Measurements from ENCODE around the gene DTNA.

Gene DTNA

DNA sequence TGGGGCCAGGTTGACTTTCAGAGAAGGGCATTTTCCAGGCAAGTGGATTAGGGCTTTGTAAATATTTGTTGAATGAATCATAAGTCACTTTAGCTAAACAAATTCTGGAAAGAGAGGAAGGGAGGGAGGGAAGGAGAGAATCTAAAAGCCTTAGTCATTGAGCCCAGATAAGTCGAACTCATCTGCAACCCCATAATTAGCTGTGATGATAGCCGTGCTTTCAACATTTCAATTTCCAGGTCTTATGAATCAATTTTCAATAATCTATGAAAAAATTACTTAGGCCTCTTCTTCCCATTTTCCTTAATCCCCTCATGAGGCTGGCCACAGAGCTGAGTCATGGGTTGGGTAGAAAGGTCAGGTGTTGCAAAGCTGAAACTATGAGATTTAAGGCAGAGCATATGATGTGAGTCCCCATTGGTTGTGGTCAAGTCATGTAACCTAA, 219.3 kb downstream of the DTNA start:
- FAIRE-seq = no peak
- peak; percentile 50 for DNase-seq (ENCODE audit: low spot score)

DNA sequence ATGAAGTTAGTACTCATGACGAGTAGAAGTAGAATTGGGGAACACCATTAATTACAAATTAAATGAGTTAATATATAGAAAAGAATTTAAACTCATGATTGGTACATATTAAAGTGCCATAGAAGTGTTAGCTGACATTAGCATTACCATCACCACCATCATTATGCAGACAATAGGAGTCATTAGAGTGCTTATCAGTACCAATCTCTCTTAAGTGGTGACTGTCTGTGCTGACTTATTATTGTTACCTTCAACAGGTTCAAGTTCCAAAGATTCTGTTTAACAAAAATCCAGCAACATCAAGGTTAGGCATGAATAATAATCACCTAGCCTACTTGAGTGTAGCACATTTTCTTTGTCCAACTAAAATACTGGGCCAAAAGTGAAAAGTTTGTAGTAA, 222.3 kb downstream of the DTNA start:
- FAIRE-seq (no peak), DNase-seq (ENCODE audit: low spot score) (no peak)

DNA sequence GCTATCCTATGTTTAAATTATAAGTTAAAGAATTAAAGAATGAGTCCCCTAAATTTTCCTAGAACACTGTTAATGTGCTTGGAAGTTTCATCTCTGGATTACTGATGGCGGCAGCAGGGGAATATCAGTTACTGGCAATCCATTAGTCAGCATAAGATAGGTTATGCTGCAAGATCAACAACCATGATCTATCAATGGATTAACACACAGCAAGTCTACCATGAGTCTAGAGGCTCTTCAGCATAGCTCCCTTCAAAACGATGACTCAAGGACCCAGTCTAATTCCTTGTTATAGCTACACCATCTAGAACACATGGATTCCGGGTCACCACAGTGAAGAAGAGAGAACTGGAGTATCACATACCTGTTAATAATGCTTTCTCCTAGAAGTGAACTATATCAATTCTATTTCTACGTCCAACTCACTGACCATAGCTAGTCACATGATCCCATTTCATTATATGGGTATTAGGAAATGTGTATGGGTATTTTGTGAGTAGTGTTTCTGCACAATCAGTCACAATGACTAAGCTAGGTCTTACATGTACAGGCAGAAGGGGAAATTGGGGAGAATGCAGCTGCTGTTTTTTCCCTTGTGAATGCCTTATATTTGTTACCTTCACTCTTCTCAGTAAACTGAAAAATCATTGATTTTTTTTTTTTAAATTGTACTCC, 222.8 kb downstream of the DTNA start:
- no peak for DNase-seq (ENCODE audit: low spot score)
- FAIRE-seq = no peak

DNA sequence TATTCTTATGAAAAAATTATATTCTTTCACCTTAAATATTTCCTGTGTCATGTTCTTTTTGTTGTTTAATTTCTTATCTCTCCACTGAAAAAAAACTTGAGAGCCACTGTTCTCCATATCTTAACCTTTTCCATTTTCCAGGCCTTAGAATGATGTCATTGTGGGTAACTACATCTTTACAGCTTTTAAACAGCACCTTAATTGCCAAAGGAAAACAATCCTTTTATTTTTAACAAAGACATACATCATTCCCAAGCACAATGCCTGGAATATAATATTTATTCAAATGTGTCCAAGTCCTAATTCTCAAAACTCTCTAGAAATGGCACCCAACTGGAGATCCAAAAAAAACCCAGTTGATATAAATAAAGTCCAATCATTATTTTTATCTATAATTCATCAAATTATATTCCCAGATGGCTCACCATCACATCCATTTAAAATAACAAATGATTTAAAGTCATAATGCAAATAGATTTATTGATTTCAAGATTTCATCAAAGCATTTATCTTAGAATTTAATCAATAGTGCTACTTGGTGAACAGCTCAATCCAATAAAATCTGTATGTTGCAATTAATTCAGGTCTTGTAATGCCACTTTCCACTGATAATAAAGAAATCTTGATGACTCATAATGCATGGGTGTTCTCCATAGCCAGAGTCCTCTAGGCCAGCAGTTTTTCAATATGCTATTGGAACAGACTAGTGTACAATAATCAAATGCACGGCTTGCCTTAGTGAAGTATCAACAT, 224.0 kb downstream of the DTNA start:
- DNase-seq (ENCODE audit: low spot score) = no peak
- FAIRE-seq = no peak

GRCh38 chr18:34936772-34937171, 226.7 kb downstream of the DTNA start:
- FAIRE-seq = no peak

DNA sequence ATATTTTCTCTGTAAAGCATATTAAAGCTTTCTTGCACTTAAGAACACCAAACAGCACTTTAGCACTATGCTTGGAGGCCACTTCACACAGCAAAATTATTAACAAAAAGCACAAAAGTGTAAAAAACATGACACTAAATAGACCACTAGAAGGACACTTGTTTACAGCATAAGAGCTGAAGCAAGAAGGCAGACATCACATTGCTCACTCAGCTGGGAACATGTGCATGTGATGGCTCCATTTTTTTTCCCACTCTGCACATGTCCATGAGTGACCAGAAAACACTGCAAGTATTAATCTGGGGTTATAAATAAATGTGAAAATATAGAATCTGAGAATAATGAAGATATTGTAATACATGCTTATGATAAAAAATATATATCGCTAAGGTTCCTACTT, 228.0 kb downstream of the DTNA start:
- FAIRE-seq = no peak

More at GRCh38 chr18:34936772-34937171, 226.7 kb downstream of the DTNA start:
- no peak for DNase-seq (ENCODE audit: low spot score)

More for the DNA sequence above, 228.0 kb downstream of the DTNA start:
- DNase-seq (ENCODE audit: low spot score) = no peak
